Lung (tissue), 12 donors: ENCODE measurements around the gene FMO1. TPM values are rescaled to one million over a fixed set of nuclear protein-coding genes. Genes with fewer than 3 reads are reported as not detected.

Source experiments
- ATAC-seq: fragments of 200-7000 bp; cut with Tn5 transposase; one replicate; pipeline ENCODE4 v1.9.1; 2020; ENCODE audit warnings: moderate number of reproducible peaks; ENCODE audit not compliant: insufficient read depth, low FRiP score
- DNase-seq, 3 donors: peaks; one replicate each; pipeline ENCODE4 v3.0.0-alpha.2; 2013 to 2017
- H3K27ac ChIP-seq, 2 donors: one replicate each; pipeline ENCODE4 v1.5.1; 2013; ENCODE audit warnings: mild to moderate bottlenecking in 2 of 2, moderate library complexity in 2 of 2, control low read depth in 1 of 2, inconsistent platforms in 1 of 2, low read depth in 1 of 2, low read length in 1 of 2
- H3K27me3 ChIP-seq, 3 donors: one replicate each; pipeline ENCODE4 v1.5.1; 2013; ENCODE audit warnings: low read length in 2 of 3; ENCODE audit not compliant: control insufficient read depth in 3 of 3, insufficient read depth in 3 of 3
- H3K36me3 ChIP-seq, 4 donors: one replicate each; pipeline ENCODE4 v1.5.1; 2013; ENCODE audit warnings: low read length in 4 of 4, mild to moderate bottlenecking in 1 of 4, moderate library complexity in 1 of 4; ENCODE audit not compliant: control insufficient read depth in 4 of 4, insufficient read depth in 4 of 4
- H3K4me1 ChIP-seq, 5 donors: one replicate each; pipeline ENCODE4 v1.5.1; 2013; ENCODE audit warnings: low read length in 5 of 5, mild to moderate bottlenecking in 2 of 5, moderate library complexity in 1 of 5; ENCODE audit not compliant: control insufficient read depth in 5 of 5, insufficient read depth in 5 of 5
- H3K4me3 ChIP-seq: one replicate; pipeline ENCODE4 v1.5.1; 2013; ENCODE audit warnings: mild to moderate bottlenecking, control low read depth, moderate library complexity
- H3K9ac ChIP-seq, 2 donors: one replicate each; pipeline ENCODE4 v1.5.1; 2013; ENCODE audit warnings: low read length in 2 of 2, control low read depth in 1 of 2; ENCODE audit not compliant: insufficient read depth in 1 of 2
- H3K9me3 ChIP-seq, 4 donors: one replicate each; pipeline ENCODE4 v1.5.1; 2013; ENCODE audit warnings: low read length in 3 of 4, mild to moderate bottlenecking in 1 of 4, moderate library complexity in 1 of 4; ENCODE audit not compliant: control insufficient read depth in 4 of 4, insufficient read depth in 3 of 4
- CTCF ChIP-seq: IDR thresholded peaks from 2 replicates; pipeline ENCODE4 v1.5.1; 2012; ENCODE audit warnings: mild to moderate bottlenecking; ENCODE audit errors: control extremely low read depth, extremely low read depth
- WGBS, 2 donors: extraction: QIAGEN DNeasy Blood & Tissue Kit; methylation state at CpG; one replicate each; pipeline ENCODE4 v1.1.7; 2013; 5-methylcytosine and 5-hydroxymethylcytosine counted together
- polyA plus RNA-seq, 2 donors: library from polyadenylated mRNA; stranded (reverse); fragments of 200-250 nt; gene quantifications; one replicate each; pipeline ENCODE4 v1.2.1, GENCODE V29; 2013
- total RNA-seq, 2 donors: library from RNA; depleted of rRNA in 1 of 2; stranded (reverse); fragments of >200 nt in 1 of 2; gene quantifications; one replicate each; pipeline ENCODE4 v1.2.1, GENCODE V29; 2014 to 2021
- donor health status: control.
- donor health status: control.
- donor health status: Bipolar disorder and iron deficiency.
- donor health status: healthy.
- donor health status: DM: yes; HTN: yes; CAD: no.

FMO1 gene
- total and polyA plus RNA-seq, 4 donors = 0.47 to 8.7 (median 2.1) TPM

- no peak overlapping the region for H3K4me3 ChIP-seq
- no peak overlapping the region for H3K27ac ChIP-seq
- H3K9ac ChIP-seq = no peak overlapping the region
- no peaks in the 10 kb centered on the region for H3K36me3 ChIP-seq
- 0 to 61% methylated on average over 1 of the region's 1 CpG for WGBS, 2 donors
- TF ChIP-seq CTCF = no peak
- no peaks in the 10 kb centered on the region for H3K9me3 ChIP-seq
- DNase-seq = no peak
- ATAC-seq = no peak
- peaks cover 0 to 46% (median 21%) of the 10 kb centered on the region in 5 donors for H3K4me1 ChIP-seq
- H3K27me3 ChIP-seq = no peaks in the 10 kb centered on the region
Observed at GRCh38 chr1:171218661-171219060, 29.6 kb upstream of the FMO1 start.

GRCh38 chr1:171219346-171220080 lies 28.8 kb upstream of the FMO1 start:
- Histone ChIP-seq H3K9me3 (no peaks in the 10 kb centered on the region), H3K9ac (peak overlapping the region in 1 of 2 donors; percentile 85), H3K27me3 (no peaks in the 10 kb centered on the region), H3K36me3 (no peaks in the 10 kb centered on the region), H3K4me3 (no peak overlapping the region), H3K4me1 (peaks cover 0 to 55% (median 21%) of the 10 kb centered on the region in 5 donors), H3K27ac (peak overlapping the region in 1 of 2 donors; percentile 47)
- 79 to 86% methylated on average over 2 of the region's 2 CpGs for WGBS, 2 donors
- DNase-seq = peak in 1 of 3 donors; percentile 43
- TF ChIP-seq CTCF = no peak
- ATAC-seq = no peak

- H3K27ac ChIP-seq = no peak overlapping the region
- H3K36me3 ChIP-seq = no peaks in the 10 kb centered on the region
- H3K27me3 ChIP-seq = no peaks in the 10 kb centered on the region
- H3K4me1 ChIP-seq = peaks cover 0 to 55% (median 21%) of the 10 kb centered on the region in 5 donors
- DNase-seq = peak in 1 of 3 donors; percentile 58
- H3K9ac ChIP-seq = peak overlapping the region in 1 of 2 donors; percentile 85
- no peaks in the 10 kb centered on the region for H3K9me3 ChIP-seq
- no peak for TF ChIP-seq CTCF
- WGBS, 2 donors = 60 to 64% methylated on average over 2 of the region's 2 CpGs
- H3K4me3 ChIP-seq = no peak overlapping the region
- ATAC-seq = no peak
Observed at GRCh38 chr1:171220081-171220420, 28.2 kb upstream of the FMO1 start.
